ENCODE data around the gene ADCYAP1. TPM values are rescaled to one million over a fixed set of nuclear protein-coding genes. Genes with fewer than 3 reads are reported as not detected.

The ADCYAP1 gene
- total RNA-seq, 1 donor from 2014 or later: not detected

DNA sequence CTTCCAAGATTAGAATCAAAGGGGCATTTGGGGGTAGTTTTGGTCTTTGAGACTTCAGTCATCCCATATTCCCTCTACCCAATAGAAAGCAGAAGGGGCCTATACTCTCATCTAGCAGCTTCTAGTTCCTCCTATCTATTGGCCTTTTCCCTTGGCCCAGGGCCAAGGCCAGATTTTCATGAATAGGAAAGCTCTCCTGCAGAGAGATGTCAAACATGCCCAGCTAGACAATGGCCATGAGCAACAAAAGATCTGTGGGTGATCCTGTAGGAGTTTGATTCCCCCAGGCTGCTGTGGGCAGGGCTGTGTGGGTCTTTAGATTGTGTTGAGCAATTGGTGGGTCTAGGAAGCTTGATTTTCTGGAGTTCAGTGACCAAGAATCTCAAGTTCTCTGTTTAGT lies 2.9 kb upstream of the ADCYAP1 start:
- peaks cover 71% of the 10 kb centered on the region for H3K27me3 Mint-ChIP-seq (ENCODE audit: low read depth, unreplicated experiment)
- Histone ChIP-seq H3K79me2 (ENCODE audit: insufficient read depth, low read length) (no peaks in the 10 kb centered on the region), H3K9ac (ENCODE audit: low read length) (no peak overlapping the region), H4K20me1 (ENCODE audit: insufficient read depth, low read length) (no peaks in the 10 kb centered on the region), H3K27me3 (ENCODE audit: insufficient read depth, low read length) (peaks cover 64% of the 10 kb centered on the region), H3K9me3 (ENCODE audit: insufficient read depth, low read depth, low read length) (no peaks in the 10 kb centered on the region), H3K4me1 (ENCODE audit: insufficient read depth, low read length) (peaks cover 4% of the 10 kb centered on the region), H3K4me3 (ENCODE audit: insufficient read depth, low read depth, low read length) (no peak overlapping the region), H3K4me2 (ENCODE audit: low read length) (no peak overlapping the region), H3K27ac (ENCODE audit: low read depth, low read length) (no peak overlapping the region), H3K36me3 (ENCODE audit: insufficient read depth, low read length) (no peaks in the 10 kb centered on the region), H2AFZ (ENCODE audit: low read depth, low read length) (no peak overlapping the region)
- TF ChIP-seq, protein P1, sequence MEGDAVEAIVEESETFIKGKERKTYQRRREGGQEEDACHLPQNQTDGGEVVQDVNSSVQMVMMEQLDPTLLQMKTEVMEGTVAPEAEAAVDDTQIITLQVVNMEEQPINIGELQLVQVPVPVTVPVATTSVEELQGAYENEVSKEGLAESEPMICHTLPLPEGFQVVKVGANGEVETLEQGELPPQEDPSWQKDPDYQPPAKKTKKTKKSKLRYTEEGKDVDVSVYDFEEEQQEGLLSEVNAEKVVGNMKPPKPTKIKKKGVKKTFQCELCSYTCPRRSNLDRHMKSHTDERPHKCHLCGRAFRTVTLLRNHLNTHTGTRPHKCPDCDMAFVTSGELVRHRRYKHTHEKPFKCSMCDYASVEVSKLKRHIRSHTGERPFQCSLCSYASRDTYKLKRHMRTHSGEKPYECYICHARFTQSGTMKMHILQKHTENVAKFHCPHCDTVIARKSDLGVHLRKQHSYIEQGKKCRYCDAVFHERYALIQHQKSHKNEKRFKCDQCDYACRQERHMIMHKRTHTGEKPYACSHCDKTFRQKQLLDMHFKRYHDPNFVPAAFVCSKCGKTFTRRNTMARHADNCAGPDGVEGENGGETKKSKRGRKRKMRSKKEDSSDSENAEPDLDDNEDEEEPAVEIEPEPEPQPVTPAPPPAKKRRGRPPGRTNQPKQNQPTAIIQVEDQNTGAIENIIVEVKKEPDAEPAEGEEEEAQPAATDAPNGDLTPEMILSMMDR (IDR thresholded peaks at IDR 0.05; ENCODE audit: insufficient read depth, low read depth, low read length): no peak
- no peak for TF ChIP-seq EZH2 (IDR thresholded peaks at IDR 0.05; ENCODE audit: insufficient read depth, low read length)
- DNase-seq (ENCODE audit: low read depth) (no peak), FAIRE-seq (no peak)
- no peaks in the 10 kb centered on the region for H3K36me3 Mint-ChIP-seq (ENCODE audit: low read depth, unreplicated experiment)
- peaks cover 9% of the 10 kb centered on the region for H3K9me3 Mint-ChIP-seq (ENCODE audit: unreplicated experiment)
- no peaks in the 10 kb centered on the region for H3K4me1 Mint-ChIP-seq (ENCODE audit: low read depth, unreplicated experiment)
- H3K27ac Mint-ChIP-seq (ENCODE audit: unreplicated experiment): no peak overlapping the region
- no peak overlapping the region for H3K4me3 Mint-ChIP-seq (ENCODE audit: unreplicated experiment)

DNA sequence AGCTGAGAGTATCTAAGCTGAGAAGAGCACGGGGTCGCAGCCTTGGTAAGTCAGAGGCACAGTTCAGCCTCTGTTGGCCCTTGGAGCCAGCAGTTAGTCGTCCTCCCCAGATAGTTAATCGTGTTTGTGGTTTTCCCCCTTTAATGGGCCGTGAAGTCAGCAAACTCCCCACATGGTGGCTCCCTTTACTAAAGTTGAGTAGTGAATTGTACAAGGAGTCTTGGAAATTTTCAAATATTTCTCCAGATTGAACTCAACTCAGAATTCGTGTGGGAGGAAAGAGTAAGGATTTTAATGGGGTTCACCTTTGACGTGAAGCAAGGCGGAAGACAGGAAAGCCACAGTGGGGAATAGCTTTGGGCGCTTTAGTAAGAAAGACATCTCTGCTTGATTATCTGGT lies 2.4 kb upstream of the ADCYAP1 start:
- H2AFZ ChIP-seq (ENCODE audit: low read depth, low read length): no peak overlapping the region
- Mint-ChIP-seq H3K9me3 (ENCODE audit: unreplicated experiment) (peaks cover 9% of the 10 kb centered on the region), H3K4me3 (ENCODE audit: unreplicated experiment) (no peak overlapping the region), H3K27ac (ENCODE audit: unreplicated experiment) (no peak overlapping the region), H3K36me3 (ENCODE audit: low read depth, unreplicated experiment) (no peaks in the 10 kb centered on the region), H3K4me1 (ENCODE audit: low read depth, unreplicated experiment) (no peaks in the 10 kb centered on the region), H3K27me3 (ENCODE audit: low read depth, unreplicated experiment) (peaks cover 73% of the 10 kb centered on the region)
- H3K4me2 ChIP-seq (ENCODE audit: low read length): no peak overlapping the region
- peaks cover 6% of the 10 kb centered on the region for H3K4me1 ChIP-seq (ENCODE audit: insufficient read depth, low read length)
- peaks cover 68% of the 10 kb centered on the region for H3K27me3 ChIP-seq (ENCODE audit: insufficient read depth, low read length)
- no peak overlapping the region for H3K4me3 ChIP-seq (ENCODE audit: insufficient read depth, low read depth, low read length)
- no peaks in the 10 kb centered on the region for H3K9me3 ChIP-seq (ENCODE audit: insufficient read depth, low read depth, low read length)
- DNase-seq (ENCODE audit: low read depth) (peak; percentile 21), FAIRE-seq (no peak)
- no peaks in the 10 kb centered on the region for H3K79me2 ChIP-seq (ENCODE audit: insufficient read depth, low read length)
- H4K20me1 ChIP-seq (ENCODE audit: insufficient read depth, low read length): no peaks in the 10 kb centered on the region
- TF ChIP-seq, protein P1 (IDR thresholded peaks at IDR 0.05; ENCODE audit: insufficient read depth, low read depth, low read length): peak; percentile 26
- TF ChIP-seq EZH2 (IDR thresholded peaks at IDR 0.05; ENCODE audit: insufficient read depth, low read length): no peak
- H3K36me3 ChIP-seq (ENCODE audit: insufficient read depth, low read length): no peaks in the 10 kb centered on the region
- H3K9ac ChIP-seq (ENCODE audit: low read length): no peak overlapping the region
- no peak overlapping the region for H3K27ac ChIP-seq (ENCODE audit: low read depth, low read length)

DNA sequence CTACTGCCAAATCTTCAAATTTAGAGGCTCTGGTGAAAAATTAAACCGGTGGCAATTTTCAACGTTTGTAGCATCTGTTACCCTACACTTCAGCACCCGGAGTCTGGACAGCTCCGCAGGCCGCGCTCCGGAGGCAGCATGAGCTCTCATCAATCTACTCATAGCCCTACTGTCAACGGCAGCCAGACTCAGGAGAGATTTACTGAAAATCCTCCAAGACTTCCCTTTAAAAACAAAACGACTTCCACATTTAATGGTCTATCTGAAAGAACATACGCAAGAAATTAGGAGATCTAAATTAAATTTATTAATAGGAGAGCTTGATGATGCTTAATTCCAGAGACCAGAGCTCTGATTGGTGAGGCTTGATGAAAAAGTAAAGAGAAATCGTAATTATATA lies 970 bp upstream of the ADCYAP1 start:
- Histone ChIP-seq H3K9me3 (ENCODE audit: insufficient read depth, low read depth, low read length) (no peaks in the 10 kb centered on the region), H3K27me3 (ENCODE audit: insufficient read depth, low read length) (peaks cover 78% of the 10 kb centered on the region), H3K36me3 (ENCODE audit: insufficient read depth, low read length) (no peaks in the 10 kb centered on the region), H2AFZ (ENCODE audit: low read depth, low read length) (no peak overlapping the region), H3K79me2 (ENCODE audit: insufficient read depth, low read length) (no peaks in the 10 kb centered on the region), H4K20me1 (ENCODE audit: insufficient read depth, low read length) (no peaks in the 10 kb centered on the region), H3K4me3 (ENCODE audit: insufficient read depth, low read depth, low read length) (no peak overlapping the region), H3K4me1 (ENCODE audit: insufficient read depth, low read length) (peaks cover 14% of the 10 kb centered on the region), H3K4me2 (ENCODE audit: low read length) (no peak overlapping the region), H3K9ac (ENCODE audit: low read length) (no peak overlapping the region), H3K27ac (ENCODE audit: low read depth, low read length) (no peak overlapping the region)
- Mint-ChIP-seq H3K4me3 (ENCODE audit: unreplicated experiment) (no peak overlapping the region), H3K27ac (ENCODE audit: unreplicated experiment) (no peak overlapping the region), H3K9me3 (ENCODE audit: unreplicated experiment) (peaks cover 9% of the 10 kb centered on the region), H3K27me3 (ENCODE audit: low read depth, unreplicated experiment) (peaks cover 78% of the 10 kb centered on the region), H3K4me1 (ENCODE audit: low read depth, unreplicated experiment) (no peaks in the 10 kb centered on the region), H3K36me3 (ENCODE audit: low read depth, unreplicated experiment) (no peaks in the 10 kb centered on the region)
- FAIRE-seq (no peak), DNase-seq (ENCODE audit: low read depth) (peak; percentile 20)
- TF ChIP-seq, protein P1 (IDR thresholded peaks at IDR 0.05; ENCODE audit: insufficient read depth, low read depth, low read length): no peak
- TF ChIP-seq EZH2 (IDR thresholded peaks at IDR 0.05; ENCODE audit: insufficient read depth, low read length): no peak

All from astrocyte (in vitro differentiated cells and primary cell).